GM21528 (cell line): ENCODE data around the gene CXXC1.
"Not testable (repeated sequence)": the region's sequence is repeated elsewhere in the genome, so short reads cannot be mapped to it uniquely, and the experiment has no call there.

Experiments
- ATAC-seq: cut with Tn5 transposase; IDR thresholded peaks from one replicate; pipeline ENCODE4 v1.9.1; 2021; ENCODE audit warnings: mild to moderate bottlenecking, moderate library complexity; ENCODE audit not compliant: unreplicated experiment, low FRiP score

CXXC1 gene

GRCh38 chr18:50298443-50299284 is 11.2 kb upstream of the CXXC1 start:
- ATAC-seq = no peak

GRCh38 chr18:50297621-50298442 is 10.3 kb upstream of the CXXC1 start:
- ATAC-seq = peak; percentile 100

DNA sequence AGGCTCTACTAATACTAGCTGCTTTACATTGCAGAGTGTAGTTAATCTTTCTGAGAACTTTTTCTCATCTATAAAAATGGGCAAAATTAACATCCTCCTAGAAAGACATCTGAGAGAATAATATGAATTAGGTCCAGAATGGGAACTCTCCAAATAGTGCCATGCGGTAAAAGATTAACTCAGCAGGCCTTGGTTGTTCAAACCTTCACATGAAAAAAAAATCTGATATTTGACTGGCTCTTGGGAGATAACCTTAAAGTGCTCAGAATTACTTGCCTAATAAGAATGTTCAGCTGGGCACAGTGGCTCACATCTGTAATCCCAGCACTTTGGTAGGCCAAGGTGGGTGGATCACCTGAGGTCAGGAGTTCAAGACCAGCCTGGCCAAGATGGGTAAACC is 5.5 kb upstream of the CXXC1 start:
- no peak for ATAC-seq

- ATAC-seq = no peak
Observed at GRCh38 chr18:50289108-50289443, 1.6 kb upstream of the CXXC1 start.

DNA sequence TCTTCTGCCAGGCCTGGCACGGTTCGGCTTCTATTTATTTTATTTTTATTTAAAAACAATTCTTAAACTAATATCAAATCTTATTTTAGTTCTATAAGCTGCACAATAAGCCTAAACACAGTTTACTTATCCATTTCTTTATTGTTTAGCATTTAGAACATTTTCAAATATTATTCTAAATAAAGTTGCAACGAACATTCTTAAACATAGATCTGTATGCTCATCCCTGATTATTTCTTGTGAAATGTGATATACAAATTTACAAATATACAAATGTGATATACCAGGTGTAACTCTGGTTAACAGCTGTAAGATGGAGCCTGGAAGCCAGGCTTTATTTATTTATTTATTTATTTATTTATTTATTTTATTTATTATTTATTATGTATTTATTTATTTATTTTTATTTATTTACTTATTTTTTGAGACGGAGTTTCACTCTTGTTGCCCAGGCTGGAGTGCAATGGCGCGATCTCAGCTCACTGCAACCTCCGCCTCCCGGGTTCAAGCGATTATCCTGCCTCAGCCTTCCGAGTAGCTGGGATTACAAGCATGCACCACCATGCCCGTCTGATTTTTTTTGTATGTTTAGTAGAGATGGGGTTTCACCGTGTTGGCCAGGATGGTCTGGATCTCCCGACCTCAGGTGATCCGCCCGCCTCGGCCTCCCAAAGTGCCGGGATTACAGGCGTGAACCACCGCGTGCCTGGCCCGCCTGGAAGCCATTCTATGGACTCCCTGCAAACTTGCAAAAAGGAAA is 1.0 kb upstream of the CXXC1 start:
- not testable (repeated sequence) for ATAC-seq

DNA sequence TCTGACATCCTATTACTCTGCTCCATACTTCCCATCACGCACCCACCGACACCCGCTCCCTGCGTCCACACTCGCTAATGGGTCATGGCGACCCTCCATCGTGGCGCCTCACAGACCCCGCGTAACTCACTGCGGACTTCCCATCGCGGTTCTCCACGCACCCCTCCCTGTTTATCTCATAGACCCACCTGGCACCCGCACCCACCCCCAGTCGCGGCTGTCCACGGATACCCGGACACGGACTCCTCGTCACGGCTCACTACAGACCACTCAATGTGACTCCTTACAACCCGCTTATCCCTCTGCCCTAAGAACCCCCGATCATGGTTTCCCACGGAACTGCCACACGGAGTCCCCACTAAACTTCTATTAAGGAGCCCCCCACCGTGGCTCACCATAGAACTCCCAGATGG is 458 bp downstream of the CXXC1 start:
- peak; percentile 2 for ATAC-seq

- no peak for ATAC-seq
Observed at GRCh38 chr18:50286391-50287027, 983 bp downstream of the CXXC1 start.

DNA sequence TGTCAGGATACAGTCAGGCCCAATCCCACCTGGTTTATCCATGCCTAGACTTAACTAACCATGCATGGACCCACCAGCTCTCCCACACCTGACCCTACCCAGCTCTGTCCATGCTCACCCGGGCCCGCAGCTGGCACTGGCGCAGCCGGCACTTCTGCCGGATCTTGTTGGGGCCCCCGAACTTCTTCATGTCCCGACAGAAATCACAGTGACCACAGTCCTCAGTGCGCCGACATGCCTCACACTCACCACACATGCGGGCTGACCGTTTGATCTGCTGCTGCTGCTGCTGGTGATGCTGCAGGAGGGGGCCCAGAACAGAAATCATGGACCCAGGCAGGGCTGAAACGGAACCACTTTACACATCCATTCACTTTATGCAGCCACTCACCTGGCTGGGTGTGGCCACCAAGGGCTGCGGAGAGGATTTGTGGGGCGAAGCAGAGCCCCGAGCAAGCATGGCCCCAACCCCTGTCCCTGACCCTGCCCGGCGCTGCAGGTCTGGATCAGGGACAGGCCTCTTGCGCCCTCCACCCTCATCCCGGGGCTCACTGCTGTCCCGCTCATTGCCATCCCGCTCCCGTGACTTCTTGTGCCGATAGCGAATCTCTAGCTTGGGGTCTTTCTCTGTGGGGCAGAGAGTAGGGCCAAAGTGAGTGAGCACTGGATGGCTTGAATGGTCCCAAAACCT is 1.7 kb downstream of the CXXC1 start:
- ATAC-seq = no peak

- ATAC-seq = no peak
Observed at GRCh38 chr18:50285071-50285470, 2.4 kb downstream of the CXXC1 start.

DNA sequence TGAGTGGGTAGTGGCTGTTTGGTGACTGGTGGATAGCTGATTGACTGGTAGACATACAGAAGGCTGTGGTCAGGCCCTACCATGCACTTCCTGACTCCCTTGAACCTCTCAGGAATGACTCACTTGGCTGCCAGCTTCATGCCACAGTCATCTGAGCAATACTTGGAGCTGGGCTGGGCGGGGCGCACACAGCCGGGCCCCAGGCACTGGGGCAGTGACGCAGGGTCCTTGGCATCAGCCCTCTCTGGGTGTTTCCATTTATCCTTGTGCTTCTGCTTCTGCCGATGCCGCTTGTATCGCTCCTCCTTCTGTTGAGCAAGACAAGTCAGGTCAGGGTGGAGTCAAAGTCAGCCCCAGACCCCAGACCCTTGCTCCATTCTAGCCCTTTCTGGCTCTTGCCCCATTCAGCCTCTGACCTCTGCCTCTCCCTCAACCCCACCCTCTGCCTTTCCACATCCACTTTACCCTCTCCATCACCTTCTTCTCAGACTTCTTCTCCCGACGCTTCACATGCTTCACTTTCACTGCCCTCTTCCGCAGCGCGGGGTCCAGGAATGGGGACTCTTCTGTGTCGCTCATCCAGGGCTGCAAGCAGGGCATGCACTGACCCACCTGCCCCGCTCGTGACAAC is 3.1 kb downstream of the CXXC1 start:
- no peak for ATAC-seq

- no peak for ATAC-seq
Observed at GRCh38 chr18:50283469-50284209, 3.9 kb downstream of the CXXC1 start.

GRCh38 chr18:50282521-50283335 is 4.8 kb downstream of the CXXC1 start:
- ATAC-seq = no peak

DNA sequence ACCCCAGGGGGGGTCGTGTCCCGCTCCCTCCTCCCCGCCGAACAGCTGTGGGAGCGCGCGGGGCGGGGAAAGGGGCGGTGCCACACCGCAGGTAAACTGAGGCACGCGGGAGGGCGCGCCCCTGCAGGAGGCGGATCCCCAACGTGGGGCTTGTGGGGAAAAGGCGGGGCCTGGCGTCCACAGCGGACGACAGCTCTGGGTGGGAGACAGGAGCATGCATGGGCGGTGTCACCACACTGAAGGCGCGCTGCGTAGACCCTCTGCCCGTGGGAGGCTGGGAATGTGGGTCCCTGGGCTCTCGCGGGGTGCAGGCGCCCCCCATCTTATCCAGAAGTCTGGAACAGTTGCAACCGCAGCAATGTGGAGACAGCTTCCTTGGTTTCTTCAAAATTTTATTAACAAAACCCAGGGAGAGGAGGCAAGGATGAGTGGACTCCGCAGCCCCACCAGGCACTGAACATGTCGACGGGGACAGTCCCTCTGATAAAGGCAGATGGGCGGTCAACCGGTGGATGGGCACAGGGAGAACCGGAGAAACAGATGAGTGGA is 5.4 kb downstream of the CXXC1 start:
- peak; percentile 4 for ATAC-seq

- ATAC-seq = peak; percentile 86
Observed at GRCh38 chr18:50281295-50281971, 6.1 kb downstream of the CXXC1 start, which contains the start of gene MBD1. Gene MBD1, minus strand, starts transcription at chr18:50281523. Its CDS starts 1,531 bp downstream, at chr18:50279992.

GRCh38 chr18:50280707-50281294 is 6.7 kb downstream of the CXXC1 start:
- ATAC-seq = no peak

- no peak for ATAC-seq
Observed at GRCh38 chr18:50279752-50280151, 7.7 kb downstream of the CXXC1 start.

DNA sequence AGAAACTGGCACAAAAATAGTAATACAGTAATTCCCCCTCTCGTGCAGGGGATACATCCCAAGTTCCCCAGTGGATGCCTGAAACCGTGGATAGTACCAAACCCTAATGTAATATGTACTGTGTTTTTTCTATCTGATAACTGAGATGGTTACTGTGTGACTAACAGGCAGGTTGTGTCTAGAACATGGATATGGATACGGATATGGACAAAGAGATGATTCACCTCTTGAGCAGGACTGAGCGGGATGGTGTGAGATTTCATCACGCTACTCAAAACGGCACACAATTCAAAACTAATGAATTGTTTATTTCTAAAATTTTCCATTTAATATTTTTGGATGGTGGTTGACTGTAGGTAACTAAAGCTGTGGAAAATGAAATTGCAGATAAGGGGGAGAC is 9.6 kb downstream of the CXXC1 start:
- ATAC-seq = no peak
